HepG2 (cell line): ENCODE results near the gene SLC48A1.

Source experiments
- CTCF ChIP-seq: sonication (generic); formaldehyde crosslinking; IDR thresholded peaks from 2 replicates; pipeline ENCODE4 v1.5.0; 2020; ENCODE audit warnings: mild to moderate bottlenecking, missing genetic modification reagents, moderate library complexity
- ESRRA ChIP-seq: sonication (generic); formaldehyde crosslinking; IDR thresholded peaks from 2 replicates; pipeline ENCODE4 v1.5.1; 2020; ENCODE audit warnings: mild to moderate bottlenecking, low read depth, missing genetic modification reagents
- FOSL1 ChIP-seq: sonication (generic); formaldehyde crosslinking; IDR thresholded peaks from 2 replicates; pipeline ENCODE4 v1.9.0; 2021; ENCODE audit warnings: missing genetic modification reagents, borderline replicate concordance
- GABPB1 ChIP-seq: IDR thresholded peaks from 2 replicates; pipeline ENCODE4 v1.6.1; 2016; ENCODE audit warnings: mild to moderate bottlenecking, missing genetic modification reagents, moderate library complexity, missing compliant biosample characterization
- GATA4 ChIP-seq: sonication (generic); IDR thresholded peaks from 2 replicates; pipeline ENCODE4 v1.6.1; 2016; ENCODE audit warnings: antibody characterized with exemption, low read depth, borderline replicate concordance
- NR2F2 ChIP-seq: IDR thresholded peaks from 2 replicates; pipeline ENCODE4 v1.6.1; 2012; ENCODE audit warnings: low read depth, inconsistent platforms, borderline replicate concordance
- POLR2AphosphoS5 ChIP-seq: IDR thresholded peaks from 2 replicates; pipeline ENCODE4 v1.6.1; 2012; ENCODE audit warnings: low read depth, low read length
- RAD51 ChIP-seq: fragments of 450-650 bp; IDR thresholded peaks from 2 replicates; pipeline ENCODE4 v1.6.1; 2016; ENCODE audit warnings: borderline replicate concordance
- THRA ChIP-seq: sonication (generic); formaldehyde crosslinking; IDR thresholded peaks from 2 replicates; pipeline ENCODE4 v1.4.0; 2020; ENCODE audit warnings: missing genetic modification reagents, borderline replicate concordance
- ZNF75D ChIP-seq: sonication (generic); formaldehyde crosslinking; IDR thresholded peaks from 2 replicates; pipeline ENCODE4 v1.8.1; 2023; ENCODE audit warnings: missing genetic modification reagents, mild to moderate bottlenecking, borderline replicate concordance

GRCh38 chr12:47758834-47759690 is 14.0 kb upstream of the SLC48A1 start, which contains the start of gene RAPGEF3:
- TF ChIP-seq NR2F2: no peak
- peak; percentile 61 for TF ChIP-seq CTCF (CRISPR knock-in tag)
- TF ChIP-seq ZNF75D (CRISPR knock-in tag): no peak
- TF ChIP-seq GABPB1 (CRISPR knock-in tag): peak; percentile 69; the same call in 1 of the 2 replicates
- TF ChIP-seq THRA: no peak
- no peak for TF ChIP-seq GATA4
- no peak for TF ChIP-seq ESRRA (CRISPR knock-in tag)
- TF ChIP-seq RAD51: no peak
- TF ChIP-seq POLR2AphosphoS5: no peak
- TF ChIP-seq FOSL1 (CRISPR knock-in tag): no peak
